K562 (cell line): Measurements from ENCODE around the gene AMOTL1. TPM values are rescaled to one million over a fixed set of nuclear protein-coding genes. Genes with fewer than 3 reads are reported as not detected.
A peak's percentile ranks its signal among the peaks of the same experiment; 100 is the strongest.

ENCODE experiments used
- ARNT ChIP-seq, 2 experiments: fragments of 450-650 bp; IDR thresholded peaks; 2 replicates each; pipeline ENCODE4 v1.6.1; 2016; ENCODE audit warnings: mild to moderate bottlenecking in 1 of 2
- ATF1 ChIP-seq, 2 experiments: fragments of 450-650 bp in 1 of 2; IDR thresholded peaks; 2 replicates each; pipeline ENCODE4 v1.6.1; 2016; ENCODE audit warnings: missing compliant biosample characterization in 1 of 2, missing genetic modification characterization in 1 of 2
- CGGBP1 ChIP-seq: fragments of 250-450 bp; sonication (Bioruptor Pico); IDR thresholded peaks from 2 replicates; pipeline ENCODE4 v1.9.0; 2021; ENCODE audit warnings: mild to moderate bottlenecking
- CTCF ChIP-seq, 3 experiments: IDR thresholded peaks in 2 of 3; conservative IDR thresholded peaks in 1 of 3; 2 replicates each; pipeline ENCODE4 v1.5.1; 2011 to 2012; ENCODE audit warnings: low read length in 3 of 3, mild to moderate bottlenecking in 3 of 3, control low read depth in 2 of 3, improper control_type of control experiment in 1 of 3, inconsistent platforms in 1 of 3, low read depth in 1 of 3, mixed read lengths in 1 of 3, moderate library complexity in 1 of 3; ENCODE audit not compliant: insufficient read depth in 2 of 3
- CXXC5 ChIP-seq: fragments of 250-450 bp; sonication (Bioruptor Pico); IDR thresholded peaks from 2 replicates; pipeline ENCODE4 v1.8.0; 2022; ENCODE audit warnings: inconsistent platforms, mild to moderate bottlenecking, moderate library complexity
- DPF2 ChIP-seq: fragments of 450-650 bp; IDR thresholded peaks from 2 replicates; pipeline ENCODE4 v1.6.1; 2016
- E2F5 ChIP-seq: sonication (generic); formaldehyde crosslinking; IDR thresholded peaks from 2 replicates; pipeline ENCODE4 v1.8.0; 2022; ENCODE audit warnings: mild to moderate bottlenecking, missing genetic modification reagents
- ETV5 ChIP-seq: sonication (generic); formaldehyde crosslinking; IDR thresholded peaks from 2 replicates; pipeline ENCODE4 v1.4.0; 2020; ENCODE audit warnings: low read depth, mild to moderate bottlenecking, missing genetic modification reagents
- FOXJ3 ChIP-seq: sonication (generic); formaldehyde crosslinking; IDR thresholded peaks from 2 replicates; pipeline ENCODE4 v1.4.0; 2020; ENCODE audit warnings: mild to moderate bottlenecking, missing genetic modification reagents
- HNRNPL ChIP-seq: fragments of 200-400 bp; formaldehyde crosslinking; IDR thresholded peaks from 2 replicates; pipeline ENCODE4 v1.6.1; 2017; ENCODE audit warnings: low read depth, mild to moderate bottlenecking, low read length
- MED1 ChIP-seq: sonication (generic); formaldehyde crosslinking; IDR thresholded peaks from 2 replicates; pipeline ENCODE4 v1.8.1; 2023; ENCODE audit warnings: missing genetic modification reagents, borderline replicate concordance
- PBX2 ChIP-seq, 2 experiments: IDR thresholded peaks in 1 of 2; conservative IDR thresholded peaks in 1 of 2; 2 replicates each; pipeline ENCODE4 v1.6.1; 2016; ENCODE audit warnings: low read depth in 2 of 2, mild to moderate bottlenecking in 1 of 2, missing compliant biosample characterization in 1 of 2, missing genetic modification characterization in 1 of 2, moderate library complexity in 1 of 2
- RFX5 ChIP-seq: IDR thresholded peaks from 2 replicates; pipeline ENCODE4 v1.6.1; 2011; ENCODE audit warnings: low read depth, mild to moderate bottlenecking, improper control_type of control experiment, low read length
- SAP30 ChIP-seq: fragments of 200-600 bp; sonication (generic); IDR thresholded peaks from 2 replicates; pipeline ENCODE4 v1.6.1; 2012; ENCODE audit warnings: borderline replicate concordance, low read depth, mild to moderate bottlenecking, moderate library complexity, low read length, control low read depth, inconsistent platforms; ENCODE audit not compliant: insufficient read depth, poor library complexity, severe bottlenecking
- SMARCA4 ChIP-seq: fragments of 450-650 bp; IDR thresholded peaks from 2 replicates; pipeline ENCODE4 v1.6.1; 2016
- SREBF1 ChIP-seq: fragments of 150-350 bp; IDR thresholded peaks from 2 replicates; pipeline ENCODE4 v1.6.1; 2014; ENCODE audit warnings: antibody characterized with exemption, low read depth, low read length, borderline replicate concordance
- SRF ChIP-seq, 2 experiments: fragments of 250-450, 450-650 bp in 1 of 2; sonication (Bioruptor Pico) in 1 of 2; sonication (generic) in 1 of 2; formaldehyde crosslinking; IDR thresholded peaks; 2 replicates each; pipeline versions ENCODE4 v1.5.0 to v1.5.1; 2020 to 2022; ENCODE audit warnings: mild to moderate bottlenecking in 1 of 2, missing genetic modification reagents in 1 of 2
- TOE1 ChIP-seq, 2 experiments: fragments of 450-650 bp in 1 of 2; sonication (generic) in 1 of 2; formaldehyde crosslinking in 1 of 2; IDR thresholded peaks; 2 replicates each; pipeline versions ENCODE4 v1.7.1 to v1.8.0; 2016 to 2022; ENCODE audit warnings: borderline replicate concordance in 2 of 2, mild to moderate bottlenecking in 2 of 2, antibody characterized with exemption in 1 of 2, inconsistent platforms in 1 of 2, low read depth in 1 of 2, missing genetic modification reagents in 1 of 2, moderate library complexity in 1 of 2
- XRCC4 ChIP-seq: IDR thresholded peaks from one replicate; pipeline ENCODE4 v1.6.1; 2011; ENCODE audit not compliant: insufficient read depth, insufficient read length; ENCODE audit errors: extremely low read depth
- ZKSCAN3 ChIP-seq: fragments of 250-450 bp; sonication (Bioruptor Pico); IDR thresholded peaks from 2 replicates; pipeline ENCODE4 v1.4.0; 2020
- ZNF347 ChIP-seq: fragments of 450-650 bp; formaldehyde crosslinking; IDR thresholded peaks from 2 replicates; pipeline ENCODE4 v1.4.0; 2020; ENCODE audit warnings: low read depth, mild to moderate bottlenecking, moderate library complexity
- polyA plus RNA-seq, 8 experiments: library from polyadenylated mRNA; depleted of rRNA in 4 of 8; stranded (reverse) in 5 of 8; unstranded in 3 of 8; fragments of >200 nt; fragmentation: Nextera tagmentation in 2 of 8; fragmentation: Illumina TruSeq in 1 of 8; extraction: Ambion mirVana in 2 of 8; extraction: Trizol in 1 of 8; gene quantifications; 2 replicates each; pipeline versions ENCODE4 v1.2.1 to v1.2.3, GENCODE V29; 2011 to 2014; ENCODE audit warnings: inconsistent platforms in 1 of 8, missing spikeins in 1 of 8
- total RNA-seq, 7 experiments: library from RNA; depleted of rRNA in 6 of 7; stranded (reverse); fragments of >200 nt in 6 of 7; fragmentation: Illumina TruSeq in 2 of 7; extraction: Trizol in 2 of 7; gene quantifications; 2 replicates each; pipeline versions ENCODE4 v1.2.1 to v1.2.3, GENCODE V29; 2011 to 2021; ENCODE audit warnings: low replicate concordance in 1 of 7

The AMOTL1 gene
- total and polyA plus RNA-seq, 9 of the 15 experiments (the other 6 are each of a cell fraction or from before 2014, with no cell fraction given) = 4.0 to 35.4 (median 14.0) TPM

GRCh38 chr11:94876645-94877442, 108.7 kb downstream of the AMOTL1 start (continued):
- TF ChIP-seq SRF (CRISPR knock-in tag; IDR thresholded peaks at IDR 0.05) (peak; percentile 59 to 89; a peak in 3 of 4 replicates), ZKSCAN3 (no peak), ZNF347 (CRISPR knock-in tag) (no peak), SMARCA4 (peak; percentile 38; the same call in 1 of the 2 replicates), ETV5 (0 out of 2 replicates have a peak, but pooled peaks have one; percentile 48), ARNT (IDR thresholded peaks at IDR 0.05) (no peak), DPF2 (peak; percentile 51), HNRNPL (no peak), CGGBP1 (CRISPR knock-in tag) (no peak), SREBF1 (no peak), PBX2 (CRISPR knock-in tag; IDR thresholded peaks at IDR 0.05; ENCODE audit: low read depth) (no peak), PBX2 (tag; conservative IDR thresholded peaks at IDR 0.05; ENCODE audit: low read depth) (peak; percentile 79), E2F5 (CRISPR knock-in tag) (no peak), CXXC5 (peak; percentile 57; the same call in 1 of the 2 replicates), SAP30 (no peak), RFX5 (no peak), MED1 (no peak), ATF1 (CRISPR knock-in tag; IDR thresholded peaks at IDR 0.05) (no peak), ATF1 (tag; IDR thresholded peaks at IDR 0.05) (peak; percentile 49; the same call in 1 of the 2 replicates), TOE1 (IDR thresholded peaks at IDR 0.05; ENCODE audit: borderline replicate concordance) (no peak), TOE1 (CRISPR knock-in tag; IDR thresholded peaks at IDR 0.05; ENCODE audit: borderline replicate concordance, low read depth) (no peak), CTCF (IDR thresholded peaks at IDR 0.05 in 2 of 3, conservative IDR thresholded peaks at IDR 0.05 in 1 of 3; ENCODE audit: insufficient read depth in 2 of 3, low read depth in 1 of 3, low read length in 3 of 3) (peak; percentile 29 to 54 (median 43); a peak in 5 of 6 replicates), XRCC4 (no peak), FOXJ3 (no peak)
